ENCODE data around the gene IFFO2. TPM values are rescaled to one million over a fixed set of nuclear protein-coding genes. Genes with fewer than 3 reads are reported as not detected.

IFFO2 gene
- total and polyA plus RNA-seq, 2 of the 8 experiments (the other 6 are each of a cell fraction or from before 2014, with no cell fraction given): 6.6 to 10.4 TPM

DNA sequence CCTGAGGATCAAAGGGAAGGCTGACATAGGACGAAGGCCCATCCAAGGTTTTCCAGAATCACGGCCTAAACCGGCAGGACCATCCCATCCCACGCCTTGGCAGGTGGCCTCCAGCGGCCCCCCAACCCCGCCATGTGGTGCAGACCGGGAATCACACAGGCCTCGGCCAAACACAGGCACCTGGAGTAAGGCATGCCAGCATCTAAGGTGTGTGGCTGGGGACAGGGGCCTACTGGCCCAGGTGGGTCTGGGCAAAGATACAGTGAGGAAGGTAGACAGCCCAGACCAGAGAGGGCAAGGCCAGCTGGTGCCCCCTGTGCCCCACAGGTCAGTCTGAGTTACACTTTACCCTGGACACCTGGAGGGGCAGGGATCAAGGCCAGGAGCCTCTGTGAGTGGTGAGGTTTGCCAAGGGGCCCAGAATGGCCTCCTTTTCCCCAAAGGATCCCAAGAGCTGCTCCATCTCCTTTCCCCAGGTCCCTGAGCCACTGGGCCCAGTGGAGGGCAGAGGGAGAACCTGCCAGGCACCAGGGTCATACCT lies 84.3 kb downstream of the IFFO2 start:
- Histone ChIP-seq H2BK12ac (ENCODE audit: low read depth, low read length) (no peak overlapping the region), H2AK5ac (ENCODE audit: low read depth, low read length) (no peak overlapping the region), H3K27me3 (replicated peaks in 1 of 4; ENCODE audit: control insufficient read depth in 3 of 4, extremely low read depth in 1 of 4, insufficient read depth in 3 of 4, low read length in 3 of 4) (no peaks in the 10 kb centered on the region), H3K79me2 (ENCODE audit: control insufficient read depth in 1 of 2, insufficient read depth in 2 of 2, low read length in 2 of 2) (no peaks in the 10 kb centered on the region), H3K27ac (ENCODE audit: low read depth, low read length) (no peak overlapping the region), H3K4me1 (replicated peaks in 1 of 4; ENCODE audit: control insufficient read depth in 3 of 4, insufficient read depth in 4 of 4, low read length in 3 of 4) (no peaks in the 10 kb centered on the region), H4K8ac (ENCODE audit: extremely low read depth, insufficient read depth, low read length) (no peak overlapping the region), H4K91ac (replicated peaks; ENCODE audit: insufficient read length, low read length) (no peak overlapping the region), H3K4me2 (ENCODE audit: insufficient read depth in 1 of 2, low read depth in 2 of 2, low read length in 2 of 2) (no peak overlapping the region), H2BK120ac (replicated peaks; ENCODE audit: low read depth, low read length) (no peak overlapping the region), H3K56ac (replicated peaks; ENCODE audit: insufficient read length, low read depth, low read length) (no peak overlapping the region), H3K4me3 (ENCODE audit: extremely low read depth in 1 of 4, insufficient read depth in 2 of 4, low read depth in 3 of 4, low read length in 4 of 4) (no peak overlapping the region), H3K23me2 (ENCODE audit: low read depth, low read length) (no peaks in the 10 kb centered on the region), H3K79me1 (ENCODE audit: low read depth, low read length) (no peaks in the 10 kb centered on the region), H2BK15ac (ENCODE audit: low read length) (no peak overlapping the region), H3K9me3 (ENCODE audit: insufficient read depth in 2 of 2, low read depth in 1 of 2, low read length in 1 of 2) (no peaks in the 10 kb centered on the region), H4K5ac (ENCODE audit: insufficient read length, low read depth, low read length) (no peak overlapping the region), H3K18ac (ENCODE audit: extremely low read depth, low read length) (no peak overlapping the region), H2AFZ (ENCODE audit: low read length) (no peak overlapping the region), H3K14ac (ENCODE audit: insufficient read length) (no peak overlapping the region), H2BK5ac (ENCODE audit: low read depth, low read length) (no peak overlapping the region), H3K23ac (ENCODE audit: insufficient read length) (no peak overlapping the region), H3K36me3 (ENCODE audit: control insufficient read depth in 2 of 4, insufficient read depth in 4 of 4, low read length in 3 of 4) (no peaks in the 10 kb centered on the region; a peak in 2 of 8 replicates), H2BK20ac (ENCODE audit: low read length) (no peak overlapping the region), H3K9ac (replicated peaks in 1 of 4; ENCODE audit: extremely low read depth in 1 of 4, low read depth in 3 of 4, low read length in 3 of 4) (no peak overlapping the region), H3K4ac (replicated peaks; ENCODE audit: insufficient read length, low read depth, low read length) (no peak overlapping the region), H4K20me1 (replicated peaks in 1 of 2; ENCODE audit: control insufficient read depth in 1 of 2, insufficient read depth in 2 of 2, low read length in 2 of 2) (peaks cover 4% of the 10 kb centered on the region in 2 experiments)
- CTCF ChIA-PET (ENCODE audit: partially characterized antibody): interaction anchor here (0.6 to 4.9 kb wide), 8 partner anchors 11 to 786 kb away, joined by 3 to 45 read pairs (median 4); partner anchors contain the start of gene TAS1R2
- FAIRE-seq (no peak), DNase-seq (ENCODE audit: low read depth in 1 of 2, low spot score in 2 of 2) (no peak)
- POLR2A ChIA-PET (ENCODE audit: partially characterized antibody): no interaction called here
- TF ChIP-seq GTF2F1 (IDR thresholded peaks at IDR 0.05; ENCODE audit: borderline replicate concordance, low read depth, low read length): no peak
- TF ChIP-seq RAD21 (IDR thresholded peaks at IDR 0.05 in 1 of 2, conservative IDR thresholded peaks at IDR 0.05 in 1 of 2; ENCODE audit: low read depth in 2 of 2, low read length in 2 of 2): peak in 1 of 2 experiments; percentile 12; a peak in 1 of 4 replicates
- no peak for TF ChIP-seq RNF2 (IDR thresholded peaks at IDR 0.05; ENCODE audit: borderline replicate concordance, low read depth, low read length, missing control alignments, poor library complexity, severe bottlenecking)
- TF ChIP-seq CEBPB (IDR thresholded peaks at IDR 0.05; ENCODE audit: low read depth, low read length): no peak
- no peak for TF ChIP-seq SUZ12 (IDR thresholded peaks at IDR 0.05; ENCODE audit: low read length)
- WGBS, 2 experiments (ENCODE audit: extremely low coverage in 1 of 2, insufficient coverage in 1 of 2, insufficient read length in 1 of 2, insufficient replicate concordance in 2 of 2, low coverage in 1 of 2, low lambda C conversion rate in 2 of 2, missing lambda C conversion rate in 1 of 2): 78% methylated on average over 7 of the region's 8 CpGs; no CpG with 5 or more reads in 1 of the 2 experiments
